Activated T-cell treated with anti-CD3 and anti-CD28 coated beads for 48 hours (primary cell): ENCODE data around the gene MIEF1.

Experiments
- DNase-seq: peaks from one replicate; pipeline ENCODE4 v3.0.0-alpha.2; 2020; ENCODE audit warnings: low read depth

MIEF1 gene

GRCh38 chr22:39502109-39502788 lies at the start of gene MIEF1:
Gene MIEF1 (plus strand): TSS chr22:39502290. CDS start chr22:39511295, 9,005 bp downstream.
- DNase-seq, result peak; percentile 92

DNA sequence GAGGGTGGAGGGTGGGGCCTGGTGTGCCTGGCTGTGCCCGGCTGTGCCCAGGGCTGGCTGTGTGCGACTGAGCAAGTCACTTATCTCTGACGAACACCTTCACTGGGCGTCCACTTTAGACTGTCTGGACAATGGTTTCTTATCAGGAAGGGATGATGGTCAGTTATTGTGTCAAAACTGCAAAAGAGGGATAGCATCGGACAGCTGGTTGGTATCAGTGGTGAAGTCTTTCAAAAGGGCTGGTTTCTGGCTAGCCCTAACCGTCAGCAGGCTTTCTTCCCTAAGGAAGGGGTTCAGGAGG lies 49.4 kb upstream of the MIEF1 start:
- DNase-seq, result no peak

DNA sequence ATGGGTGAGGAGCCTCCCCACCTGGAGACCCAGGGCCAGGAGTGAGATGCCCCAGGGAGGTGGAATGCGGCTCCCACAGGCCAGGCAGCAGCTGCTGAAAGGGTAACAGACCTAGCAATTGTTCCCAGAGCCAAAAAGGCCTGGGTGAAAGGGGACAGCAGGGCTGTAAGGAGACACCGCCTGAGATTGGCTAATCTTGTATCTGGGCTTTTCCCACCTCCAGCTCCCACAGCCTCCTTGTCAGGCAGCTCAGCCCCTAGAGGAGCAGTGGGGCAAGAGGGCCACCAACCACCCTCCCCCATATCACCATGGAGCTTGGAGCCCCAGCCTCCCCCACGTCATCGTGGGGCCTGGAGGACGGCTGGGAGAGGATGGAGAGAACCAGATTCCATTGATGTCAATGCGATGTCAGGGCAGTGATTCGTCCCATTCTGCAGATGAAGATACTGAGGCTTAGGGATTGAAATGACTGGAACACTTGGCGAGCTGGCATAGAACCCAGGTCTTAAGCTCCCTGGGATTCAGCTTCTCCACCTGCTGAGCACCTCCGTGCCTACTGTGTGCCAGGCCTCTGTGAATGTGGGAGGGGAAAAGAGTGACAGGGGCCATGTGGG lies 48.2 kb upstream of the MIEF1 start:
- no peak for DNase-seq

DNA sequence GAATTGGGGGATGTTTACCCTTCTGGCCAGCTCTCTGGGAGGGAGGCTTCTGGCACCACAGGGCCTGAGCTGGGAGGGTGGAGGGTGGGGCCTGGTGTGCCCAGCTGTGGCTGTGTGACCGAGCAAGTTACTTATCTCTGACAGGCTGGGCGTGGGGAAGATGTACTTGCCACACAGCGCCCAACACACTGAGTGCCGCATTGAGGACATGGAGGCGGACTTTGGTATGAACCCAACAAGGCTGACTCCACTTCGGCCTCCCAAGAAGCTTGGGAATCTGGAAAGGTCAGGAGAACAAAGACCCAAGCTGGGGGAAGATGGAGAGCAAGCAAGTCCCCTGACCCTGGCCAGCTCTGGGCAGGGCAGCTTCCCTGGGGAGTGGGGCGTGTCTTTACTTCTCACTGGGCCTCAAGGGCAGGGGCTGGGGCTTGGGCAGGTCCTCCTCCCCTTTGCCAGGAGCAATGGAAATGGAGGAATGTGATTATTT lies 47.7 kb upstream of the MIEF1 start:
- no peak for DNase-seq

DNA sequence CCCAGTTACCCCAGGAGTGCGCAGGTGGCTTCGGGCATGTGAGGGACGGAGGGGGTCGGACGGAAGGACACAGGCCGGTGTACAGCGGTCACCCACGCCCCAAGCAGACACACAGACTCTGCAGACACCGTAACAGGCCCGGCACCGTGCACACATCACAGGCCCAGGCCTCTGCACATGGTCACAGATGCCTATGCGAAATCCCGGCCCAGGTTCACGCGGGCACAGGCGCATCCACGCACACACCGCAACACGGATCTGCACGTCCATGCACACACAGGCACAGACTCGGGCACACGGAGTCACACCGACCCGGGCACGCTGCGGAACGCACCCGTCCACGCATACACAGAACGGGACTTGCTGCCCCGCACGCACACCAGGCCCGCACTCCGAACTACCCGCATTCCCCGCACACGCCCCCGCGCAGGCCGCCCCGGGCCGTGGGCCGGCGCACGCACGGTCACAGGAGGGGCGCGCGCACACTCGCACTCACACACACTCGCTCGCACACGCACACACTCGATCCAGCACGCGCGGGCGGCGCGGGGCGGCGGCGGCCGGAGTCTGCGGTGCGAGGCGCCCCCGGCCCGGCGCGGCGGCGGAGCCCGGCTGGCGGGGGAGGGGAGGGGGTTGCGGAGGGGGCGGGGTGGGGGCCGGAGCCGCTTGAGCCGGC lies 45.4 kb upstream of the MIEF1 start, which contains the start of gene MGAT3:
TSS of gene MGAT3 (plus strand) at position 491 of the 676 bp plus-strand sequence. CDS start 30,336 bp downstream, outside the sequence.
- no peak for DNase-seq

GRCh38 chr22:39457198-39457555 lies 44.9 kb upstream of the MIEF1 start:
- no peak for DNase-seq

DNA sequence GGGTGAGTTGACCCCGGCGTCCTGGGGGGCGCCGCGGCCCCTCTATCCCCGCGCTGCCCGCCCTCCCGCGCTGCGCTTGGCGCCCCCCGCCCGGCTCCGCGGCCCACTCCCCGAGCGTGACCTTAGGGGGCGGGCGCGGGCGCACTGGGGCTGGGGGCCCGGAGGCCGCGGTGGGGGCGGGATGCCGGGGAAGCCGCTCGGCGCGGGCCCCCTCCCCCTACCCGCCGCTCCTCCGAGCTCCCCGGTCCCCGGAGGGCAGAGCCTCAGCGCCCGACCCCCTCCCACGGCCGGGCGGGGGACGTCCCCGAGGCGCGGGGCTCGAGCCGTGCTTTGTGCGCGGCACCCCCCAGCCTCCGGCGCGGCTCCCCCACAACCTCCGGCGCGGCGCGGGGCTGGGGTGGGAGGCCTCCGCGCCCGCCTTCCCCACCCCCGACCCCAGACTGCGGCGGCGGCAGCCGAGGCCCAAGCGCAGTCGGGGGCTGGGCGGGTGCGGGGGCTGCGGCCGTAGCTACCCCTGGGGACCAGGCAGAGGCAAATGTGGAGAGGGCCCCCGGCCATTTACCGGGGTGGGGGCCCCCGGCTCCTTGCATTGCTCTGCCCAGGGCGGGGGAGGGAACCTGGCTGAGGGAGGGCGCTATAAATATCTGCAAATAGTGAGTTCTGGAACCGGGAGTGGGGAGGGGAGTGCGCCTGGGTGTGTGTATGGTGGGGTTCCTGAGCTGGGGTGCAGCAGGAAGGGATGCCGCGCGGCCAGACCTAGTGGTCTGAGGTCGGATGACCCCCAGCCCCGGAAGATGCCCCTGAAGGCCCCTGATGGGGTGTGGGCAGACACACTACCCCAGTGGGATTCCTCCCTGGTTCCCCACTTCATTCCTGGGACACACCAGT lies 44.3 kb upstream of the MIEF1 start:
- DNase-seq, result no peak

DNA sequence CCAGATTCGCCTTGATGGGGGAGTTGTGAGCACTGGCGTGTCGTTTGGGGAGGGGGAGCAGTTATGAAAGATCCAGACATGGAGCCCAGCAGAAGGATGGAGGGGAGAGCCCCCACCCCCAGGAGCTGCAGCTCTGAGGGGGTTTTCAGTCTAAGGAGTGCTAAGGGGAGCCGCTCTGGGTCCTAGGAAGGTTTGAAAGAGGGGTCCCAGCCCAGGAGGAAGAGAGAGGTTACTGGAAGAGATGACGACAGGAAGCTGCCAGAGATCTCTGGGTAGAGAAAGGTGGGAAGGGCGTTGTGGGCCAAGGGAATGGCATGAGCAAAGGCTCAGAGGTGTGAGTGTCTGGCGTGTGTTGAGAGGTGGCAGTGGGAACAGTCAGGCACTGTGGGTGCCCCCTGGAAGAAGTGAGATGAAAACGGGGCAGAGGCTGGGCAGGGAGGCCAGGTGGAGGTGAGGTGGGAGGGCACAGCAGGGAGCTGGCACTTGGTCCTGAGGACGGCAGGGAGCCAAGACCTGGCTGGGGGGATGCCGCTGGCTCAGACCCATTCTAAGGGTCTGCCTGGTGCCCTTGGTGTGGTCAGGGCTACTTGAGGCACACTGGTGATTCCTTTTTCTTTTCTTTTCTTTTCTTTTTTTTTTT lies 43.5 kb upstream of the MIEF1 start:
- no peak for DNase-seq

GRCh38 chr22:39459681-39460080 lies 42.4 kb upstream of the MIEF1 start:
- no peak for DNase-seq

DNA sequence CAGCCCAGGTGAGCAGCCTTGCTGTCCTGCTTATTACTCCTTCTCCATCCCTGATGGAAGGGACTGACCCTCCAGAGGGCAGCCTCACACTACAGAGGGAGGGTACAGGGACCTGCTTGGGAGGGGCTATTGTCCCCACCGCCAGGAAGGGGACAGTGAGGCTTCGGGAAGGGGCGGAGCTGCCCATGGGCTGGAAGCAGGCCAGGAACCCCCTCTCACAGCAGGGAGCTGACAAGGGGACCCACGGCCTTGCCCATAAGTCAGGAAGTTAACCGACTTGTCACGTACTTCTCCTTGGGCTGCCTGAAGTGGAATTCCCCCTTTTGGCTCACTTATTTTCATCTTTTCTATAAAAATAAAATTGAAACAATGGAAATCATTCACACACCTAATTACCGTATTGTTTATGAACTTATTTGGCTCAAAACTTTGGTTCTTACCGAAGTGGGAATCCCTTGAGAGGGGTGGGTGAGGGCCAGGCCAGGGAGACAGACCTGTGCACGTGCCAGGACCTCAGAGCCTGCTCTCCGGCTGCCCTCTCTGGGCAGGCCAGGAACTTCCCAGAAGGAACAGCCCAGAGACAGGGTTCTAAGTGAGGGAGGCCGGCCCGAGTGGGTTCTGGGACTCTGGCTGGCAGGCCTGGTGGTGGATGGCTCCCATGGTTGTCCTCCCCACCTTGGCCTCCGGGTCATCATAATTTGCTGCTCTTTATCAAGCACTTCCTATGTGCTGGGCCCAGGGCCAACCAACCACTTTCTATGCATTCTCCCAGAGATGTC lies 39.5 kb upstream of the MIEF1 start:
- no peak for DNase-seq

DNA sequence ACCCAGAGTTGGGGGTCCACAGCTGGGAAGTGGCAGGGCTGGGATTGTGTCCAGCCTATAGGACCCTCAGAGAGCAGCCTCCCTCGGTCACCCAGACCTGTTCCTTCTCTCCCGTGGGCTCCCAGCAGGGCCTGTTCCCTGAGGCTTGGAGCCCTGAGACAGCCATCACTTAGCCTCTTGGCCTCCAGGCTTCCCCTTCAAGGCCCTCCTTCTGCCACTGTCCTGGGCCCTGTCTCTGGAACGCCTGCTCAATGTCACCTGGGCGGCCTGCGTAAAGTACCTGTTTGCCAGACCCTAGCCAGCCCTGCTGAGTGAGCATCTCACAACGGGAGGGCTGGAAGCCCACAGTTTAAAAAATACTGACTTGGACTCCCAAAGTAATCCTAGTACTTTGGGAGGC lies 38.8 kb upstream of the MIEF1 start:
- no peak for DNase-seq

- no peak for DNase-seq
Observed at GRCh38 chr22:39463931-39464390, 38.1 kb upstream of the MIEF1 start.

DNA sequence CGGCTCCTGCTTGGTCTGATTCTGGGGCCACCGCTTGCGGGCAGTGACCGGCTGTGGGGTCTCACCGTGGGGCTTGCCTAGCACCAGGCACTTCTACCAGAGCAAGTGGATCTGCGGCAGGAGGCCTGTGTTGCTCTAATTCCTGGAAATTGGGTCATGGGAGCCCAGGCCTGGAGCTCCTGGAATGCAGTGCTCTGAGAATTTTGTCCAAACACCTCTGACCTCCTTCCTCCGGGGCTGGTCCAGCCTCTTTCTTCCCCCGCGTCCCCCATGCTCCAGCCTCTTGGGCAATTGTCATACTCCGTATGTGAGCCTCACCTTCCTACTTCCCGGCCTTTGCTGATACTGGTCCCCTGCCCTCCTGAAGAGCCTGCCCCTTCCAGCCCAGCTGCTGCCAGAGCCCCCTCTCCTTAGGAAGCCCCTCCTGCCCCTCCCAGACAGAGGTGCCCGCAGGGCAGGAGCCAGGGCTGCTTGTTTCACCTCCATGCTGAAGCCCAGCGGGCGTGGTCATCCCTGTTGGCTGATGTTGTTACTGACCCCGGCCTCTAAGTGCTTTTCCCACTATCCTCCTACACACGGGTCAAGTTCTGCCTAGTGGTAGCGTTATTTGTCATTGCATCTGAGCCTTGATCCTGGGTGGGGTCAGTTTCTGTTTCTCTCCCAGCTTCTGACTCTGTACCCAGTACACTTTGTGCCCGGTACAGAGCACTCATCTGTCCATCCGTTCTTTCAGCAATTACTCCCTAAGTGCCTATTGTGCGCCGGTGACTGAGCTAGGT lies 35.7 kb upstream of the MIEF1 start:
- no peak for DNase-seq

- DNase-seq, result no peak
Observed at GRCh38 chr22:39467390-39467895, 34.6 kb upstream of the MIEF1 start.

DNA sequence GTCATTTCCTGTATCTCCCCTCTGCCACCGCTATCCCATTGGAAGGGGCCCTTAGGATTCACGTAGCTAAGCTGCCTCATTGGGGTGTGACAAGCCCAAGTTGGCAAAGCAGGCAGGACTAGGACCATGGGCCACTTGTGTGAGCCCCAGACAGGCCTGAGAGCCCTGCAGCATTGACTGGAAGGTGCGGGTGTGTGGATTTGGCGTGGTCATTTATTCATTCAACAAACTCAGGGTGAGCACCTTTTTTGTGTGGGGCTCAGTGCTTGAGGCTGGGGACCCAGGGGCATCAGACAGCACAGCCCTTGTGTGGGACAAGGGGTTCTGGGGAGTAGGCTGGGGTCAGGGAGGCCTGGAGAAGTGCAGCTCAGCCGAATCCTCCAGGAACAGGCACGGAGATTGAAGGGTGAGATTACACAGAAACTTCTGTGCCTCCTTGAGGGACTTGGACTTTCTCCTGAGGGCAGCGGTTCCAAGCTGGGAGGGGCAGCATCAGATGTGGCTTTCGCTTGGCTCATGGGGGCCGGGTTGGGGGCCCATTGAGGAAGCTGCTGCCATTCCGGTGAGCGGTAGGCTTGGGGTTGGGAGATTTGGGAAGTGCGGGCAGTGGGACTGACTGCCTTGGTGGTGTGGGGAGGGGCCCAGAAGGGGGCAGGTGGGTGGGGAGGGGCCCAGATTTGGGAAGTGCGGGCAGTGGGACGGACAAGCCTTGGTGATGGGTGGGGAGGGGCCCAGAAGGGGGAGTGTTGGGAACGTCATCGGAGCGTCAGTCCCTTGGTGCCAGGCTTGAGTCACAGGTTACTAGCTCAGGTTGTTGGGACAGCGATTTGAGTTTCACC lies 33.4 kb upstream of the MIEF1 start:
- DNase-seq, result no peak

DNA sequence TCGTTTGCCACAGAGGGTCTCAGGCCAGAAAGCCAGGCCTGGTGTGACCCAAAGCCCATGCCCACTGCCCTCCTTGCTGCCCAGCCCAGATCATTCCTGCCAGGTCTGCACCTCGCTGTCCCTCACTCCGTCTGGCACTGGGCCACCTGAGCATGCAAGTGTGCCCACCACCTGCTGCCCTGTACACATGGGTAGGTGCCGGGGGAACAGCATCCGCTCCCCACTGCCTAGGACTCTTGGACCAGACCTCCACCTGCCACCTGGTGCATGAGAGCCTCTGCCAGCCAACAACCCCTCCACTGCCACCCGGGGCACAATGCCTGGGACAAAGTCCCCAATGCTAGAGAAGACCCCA lies 32.8 kb upstream of the MIEF1 start:
- no peak for DNase-seq

- DNase-seq, result no peak
Observed at GRCh38 chr22:39469681-39470450, 32.2 kb upstream of the MIEF1 start.
